Testis (tissue), 2 donors: ENCODE results near the gene DNAJB8.

Source experiments
- POLR2A ChIP-seq: fragments of 450-650 bp; IDR thresholded peaks from one replicate; pipeline ENCODE4 v1.6.1; 2017; ENCODE audit warnings: antibody characterized with exemption, mild to moderate bottlenecking, moderate library complexity
- TF ChIP-seq, protein P1 (sequence below), 3 experiments: fragments of 450-650 bp in 2 of 3; fragments of 200-600 bp in 1 of 3; sonication (generic) in 1 of 3; IDR thresholded peaks; one replicate each; pipeline ENCODE4 v1.5.1; 2016 to 2019; ENCODE audit warnings: antibody characterized with exemption in 3 of 3, mild to moderate bottlenecking in 2 of 3, moderate library complexity in 1 of 3

DNA sequence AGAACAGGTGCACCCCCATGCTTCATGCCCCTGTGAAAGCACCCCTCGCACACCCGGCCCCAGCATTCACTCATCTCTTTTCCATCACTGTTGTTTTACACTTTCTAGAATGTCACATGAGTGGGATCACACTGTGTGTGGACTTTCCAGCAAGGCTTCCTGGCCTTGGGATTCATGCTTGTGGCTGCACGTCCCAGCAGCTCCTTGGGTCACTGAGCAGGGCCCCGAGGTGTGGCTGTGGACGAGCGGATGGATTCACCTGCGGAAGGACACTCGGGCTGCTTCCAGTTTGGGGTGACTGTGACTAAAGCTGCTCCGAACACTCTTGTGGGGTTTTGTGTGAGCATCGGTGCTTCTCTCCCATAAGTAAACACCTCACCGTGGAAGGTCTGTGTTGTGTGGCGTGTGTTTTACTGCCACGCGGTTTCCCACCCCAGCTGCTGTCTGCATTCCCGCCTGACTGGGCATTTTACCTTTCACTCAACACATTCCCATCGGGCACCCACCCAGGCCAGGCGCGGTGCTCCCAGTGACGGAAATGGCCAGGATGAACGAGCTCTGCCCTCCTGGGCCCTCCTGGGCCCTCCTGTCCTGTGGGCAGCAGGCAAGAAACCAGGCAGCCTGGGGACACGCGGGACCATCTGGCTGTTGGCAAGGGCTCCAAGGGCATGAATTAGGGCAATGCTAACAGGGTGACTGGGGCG is 41.4 kb downstream of the DNAJB8 start:
- TF ChIP-seq, protein P1, sequence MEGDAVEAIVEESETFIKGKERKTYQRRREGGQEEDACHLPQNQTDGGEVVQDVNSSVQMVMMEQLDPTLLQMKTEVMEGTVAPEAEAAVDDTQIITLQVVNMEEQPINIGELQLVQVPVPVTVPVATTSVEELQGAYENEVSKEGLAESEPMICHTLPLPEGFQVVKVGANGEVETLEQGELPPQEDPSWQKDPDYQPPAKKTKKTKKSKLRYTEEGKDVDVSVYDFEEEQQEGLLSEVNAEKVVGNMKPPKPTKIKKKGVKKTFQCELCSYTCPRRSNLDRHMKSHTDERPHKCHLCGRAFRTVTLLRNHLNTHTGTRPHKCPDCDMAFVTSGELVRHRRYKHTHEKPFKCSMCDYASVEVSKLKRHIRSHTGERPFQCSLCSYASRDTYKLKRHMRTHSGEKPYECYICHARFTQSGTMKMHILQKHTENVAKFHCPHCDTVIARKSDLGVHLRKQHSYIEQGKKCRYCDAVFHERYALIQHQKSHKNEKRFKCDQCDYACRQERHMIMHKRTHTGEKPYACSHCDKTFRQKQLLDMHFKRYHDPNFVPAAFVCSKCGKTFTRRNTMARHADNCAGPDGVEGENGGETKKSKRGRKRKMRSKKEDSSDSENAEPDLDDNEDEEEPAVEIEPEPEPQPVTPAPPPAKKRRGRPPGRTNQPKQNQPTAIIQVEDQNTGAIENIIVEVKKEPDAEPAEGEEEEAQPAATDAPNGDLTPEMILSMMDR (IDR thresholded peaks at IDR 0.05), result no peak
- TF ChIP-seq POLR2A, result no peak
